Fibroblast of lung (primary cell): ENCODE data around the gene DNAH6.

Experiments
- EZH2 ChIP-seq: IDR thresholded peaks from 2 replicates; pipeline ENCODE4 v1.5.1; 2012; ENCODE audit warnings: low read length, control low read depth, mild to moderate bottlenecking; ENCODE audit errors: missing control alignments
- TF ChIP-seq, protein P1 (sequence below), 2 donors: IDR thresholded peaks in 1 of 2; conservative IDR thresholded peaks in 1 of 2; 1 replicate in 1 of 2; 2 replicates in 1 of 2; pipeline ENCODE4 v1.5.1; 2011 to 2012; ENCODE audit warnings: low read length in 2 of 2, control low read depth in 1 of 2, inconsistent platforms in 1 of 2, low read depth in 1 of 2, mild to moderate bottlenecking in 1 of 2

DNA sequence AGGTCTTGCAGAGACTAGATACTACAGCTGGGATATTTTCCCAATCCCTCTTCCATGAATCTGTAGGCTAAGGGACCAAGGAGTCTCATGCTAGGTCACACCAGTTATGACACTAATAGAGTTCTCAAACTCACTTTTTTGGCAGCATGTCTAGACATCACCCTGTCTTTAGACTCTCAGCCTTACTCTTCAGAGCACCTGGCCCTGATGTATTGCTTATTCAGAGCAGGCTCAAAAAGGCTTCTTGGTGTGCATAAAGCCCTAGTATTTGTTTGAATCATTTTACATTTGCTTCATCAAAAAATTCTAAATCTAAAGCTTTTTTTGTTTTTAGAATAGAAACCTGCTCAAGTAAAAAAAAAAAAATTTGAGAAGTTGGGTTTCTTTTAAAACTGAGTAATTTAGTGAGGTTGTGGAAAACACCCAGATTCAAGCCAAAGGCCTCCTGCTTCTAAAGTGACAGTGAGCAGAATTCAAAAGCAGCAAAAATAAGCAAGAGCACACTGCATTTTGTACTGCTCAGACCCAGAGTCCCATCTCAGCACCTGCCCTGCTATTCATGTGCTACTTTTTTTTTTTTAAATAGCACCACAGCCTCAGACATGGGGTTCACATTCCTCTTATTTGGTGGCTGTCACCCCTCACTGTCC lies 18.0 kb upstream of the DNAH6 start:
- TF ChIP-seq, protein P1, sequence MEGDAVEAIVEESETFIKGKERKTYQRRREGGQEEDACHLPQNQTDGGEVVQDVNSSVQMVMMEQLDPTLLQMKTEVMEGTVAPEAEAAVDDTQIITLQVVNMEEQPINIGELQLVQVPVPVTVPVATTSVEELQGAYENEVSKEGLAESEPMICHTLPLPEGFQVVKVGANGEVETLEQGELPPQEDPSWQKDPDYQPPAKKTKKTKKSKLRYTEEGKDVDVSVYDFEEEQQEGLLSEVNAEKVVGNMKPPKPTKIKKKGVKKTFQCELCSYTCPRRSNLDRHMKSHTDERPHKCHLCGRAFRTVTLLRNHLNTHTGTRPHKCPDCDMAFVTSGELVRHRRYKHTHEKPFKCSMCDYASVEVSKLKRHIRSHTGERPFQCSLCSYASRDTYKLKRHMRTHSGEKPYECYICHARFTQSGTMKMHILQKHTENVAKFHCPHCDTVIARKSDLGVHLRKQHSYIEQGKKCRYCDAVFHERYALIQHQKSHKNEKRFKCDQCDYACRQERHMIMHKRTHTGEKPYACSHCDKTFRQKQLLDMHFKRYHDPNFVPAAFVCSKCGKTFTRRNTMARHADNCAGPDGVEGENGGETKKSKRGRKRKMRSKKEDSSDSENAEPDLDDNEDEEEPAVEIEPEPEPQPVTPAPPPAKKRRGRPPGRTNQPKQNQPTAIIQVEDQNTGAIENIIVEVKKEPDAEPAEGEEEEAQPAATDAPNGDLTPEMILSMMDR (conservative IDR thresholded peaks at IDR 0.05 in 1 of 2, IDR thresholded peaks at IDR 0.05 in 1 of 2; ENCODE audit: low read depth in 1 of 2, low read length in 2 of 2), result no peak
- TF ChIP-seq EZH2, result no peak
